Karpas-422 (cell line): ENCODE measurements around the gene TMEM190. TPM values are rescaled to one million over a fixed set of nuclear protein-coding genes. Genes with fewer than 3 reads are reported as not detected.
A peak's percentile ranks its signal among the peaks of the same experiment; 100 is the strongest.

Experiments used
- DNase-seq: peaks from one replicate; pipeline ENCODE4 v3.0.0-alpha.2; 2015
- H2AFZ ChIP-seq: fragments of 200-600 bp; sonication (generic); 2 replicates; pipeline ENCODE4 v1.6.1; 2014; ENCODE audit warnings: antibody characterized with exemption, low read length, mixed read lengths
- H3K27ac ChIP-seq: fragments of 200-600 bp; sonication (generic); 2 replicates; pipeline ENCODE4 v1.5.1; 2014; ENCODE audit warnings: mild to moderate bottlenecking, low read length, moderate library complexity
- H3K27me3 ChIP-seq: fragments of 200-600 bp; sonication (generic); 2 replicates; pipeline ENCODE4 v1.6.1; 2014; ENCODE audit warnings: low read length, mixed read lengths
- H3K36me3 ChIP-seq: fragments of 200-600 bp; sonication (generic); 2 replicates; pipeline ENCODE4 v1.6.1; 2014; ENCODE audit warnings: low read length, mixed read lengths; ENCODE audit not compliant: insufficient read depth
- H3K4me1 ChIP-seq: fragments of 200-600 bp; sonication (generic); 2 replicates; pipeline ENCODE4 v1.6.1; 2014; ENCODE audit warnings: mild to moderate bottlenecking, low read length, mixed read lengths
- H3K4me2 ChIP-seq: fragments of 200-600 bp; sonication (generic); 2 replicates; pipeline ENCODE4 v1.6.1; 2014; ENCODE audit warnings: low read length, low read depth, mild to moderate bottlenecking; ENCODE audit not compliant: poor library complexity, severe bottlenecking
- H3K4me3 ChIP-seq: fragments of 200-600 bp; sonication (generic); 2 replicates; pipeline ENCODE4 v1.5.1; 2014; ENCODE audit warnings: mild to moderate bottlenecking, antibody characterized with exemption, low read length, mixed read lengths
- H3K79me2 ChIP-seq: fragments of 200-600 bp; sonication (generic); 2 replicates; pipeline ENCODE4 v1.6.1; 2014; ENCODE audit warnings: mild to moderate bottlenecking, low read length, mixed read lengths
- H3K9ac ChIP-seq: fragments of 200-600 bp; sonication (generic); 2 replicates; pipeline ENCODE4 v1.6.0; 2014; ENCODE audit warnings: low read length
- H3K9me2 ChIP-seq: fragments of 200-600 bp; sonication (generic), shearing (Covaris generic); replicated peaks from 2 replicates; pipeline ENCODE4 v1.6.0; 2014; ENCODE audit warnings: mild to moderate bottlenecking, low read length, moderate library complexity; ENCODE audit not compliant: insufficient read depth
- H3K9me3 ChIP-seq: fragments of 300-700, 200-600 bp; sonication (generic); 2 replicates; pipeline ENCODE4 v1.6.1; 2014; ENCODE audit warnings: low read length, mixed read lengths
- H4K20me1 ChIP-seq: fragments of 200-600 bp; sonication (generic); 2 replicates; pipeline ENCODE4 v1.6.1; 2014; ENCODE audit warnings: mild to moderate bottlenecking, antibody characterized with exemption, low read length, low read depth; ENCODE audit not compliant: insufficient read depth
- total RNA-seq: library from RNA; depleted of rRNA; stranded (reverse); fragments of >200 nt; shearing (Covaris generic); gene quantifications from 2 replicates; pipeline ENCODE4 v1.2.3, GENCODE V29; 2014; ENCODE audit warnings: low replicate concordance

Gene TMEM190
- total RNA-seq, 1 experiment from 2014 or later, result not detected

DNA sequence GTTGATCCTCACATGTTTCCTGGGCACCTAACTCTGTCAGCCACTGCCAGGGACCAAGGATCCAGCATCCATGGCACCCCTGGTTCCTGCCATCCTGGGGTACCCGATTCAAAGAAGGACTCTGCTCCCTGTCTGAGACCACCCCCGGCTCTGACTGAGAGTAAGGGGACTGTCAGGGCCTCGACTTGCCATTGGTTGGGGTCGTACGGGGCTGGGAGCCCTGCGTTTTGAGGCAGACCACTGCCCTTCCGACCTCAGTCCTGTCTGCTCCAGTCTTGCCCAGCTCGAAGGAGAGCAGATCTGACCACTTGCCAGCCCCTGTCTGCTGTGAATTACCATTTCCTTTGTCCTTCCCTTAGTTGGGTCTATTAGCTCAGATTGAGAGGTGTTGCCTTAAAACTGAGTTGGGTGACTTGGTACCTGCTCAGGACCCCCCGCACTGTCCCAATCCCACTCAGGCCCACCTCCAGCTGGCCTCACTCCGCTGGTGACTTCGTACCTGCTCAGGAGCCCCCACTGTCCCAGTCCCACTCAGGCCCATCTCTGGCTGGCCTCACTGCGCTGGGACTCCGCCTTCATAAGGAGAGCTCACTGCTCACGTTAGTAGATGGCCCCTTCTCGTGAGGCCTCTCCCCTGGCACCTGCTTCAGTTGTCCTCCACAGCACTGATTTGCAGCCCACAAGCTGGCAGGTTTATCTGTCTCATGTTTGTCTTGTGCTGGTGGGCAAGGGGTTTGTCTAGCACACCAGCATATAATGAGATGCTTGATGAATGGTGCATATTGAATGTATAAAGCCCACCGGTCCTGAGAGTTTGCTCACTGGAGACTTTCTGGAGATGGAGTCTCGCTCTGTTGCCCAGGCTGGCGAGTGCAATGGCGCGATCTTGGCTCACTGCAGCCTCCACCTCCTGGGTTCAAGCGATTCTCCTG, 13.0 kb downstream of the TMEM190 start:
- H3K36me3 ChIP-seq, result peaks cover 26% of the 10 kb centered on the region
- H3K4me3 ChIP-seq, result no peak overlapping the region
- peak; percentile 63 for DNase-seq
- peaks cover 24% of the 10 kb centered on the region for H3K4me1 ChIP-seq
- H2AFZ ChIP-seq, result no peak overlapping the region
- no peaks in the 10 kb centered on the region for H3K9me2 ChIP-seq
- H3K79me2 ChIP-seq, result peaks cover 17% of the 10 kb centered on the region
- peaks cover 50% of the 10 kb centered on the region for H4K20me1 ChIP-seq
- H3K27me3 ChIP-seq, result no peaks in the 10 kb centered on the region
- no peaks in the 10 kb centered on the region for H3K9me3 ChIP-seq
- no peak overlapping the region for H3K27ac ChIP-seq
- no peak overlapping the region for H3K9ac ChIP-seq
- H3K4me2 ChIP-seq, result no peak overlapping the region

DNA sequence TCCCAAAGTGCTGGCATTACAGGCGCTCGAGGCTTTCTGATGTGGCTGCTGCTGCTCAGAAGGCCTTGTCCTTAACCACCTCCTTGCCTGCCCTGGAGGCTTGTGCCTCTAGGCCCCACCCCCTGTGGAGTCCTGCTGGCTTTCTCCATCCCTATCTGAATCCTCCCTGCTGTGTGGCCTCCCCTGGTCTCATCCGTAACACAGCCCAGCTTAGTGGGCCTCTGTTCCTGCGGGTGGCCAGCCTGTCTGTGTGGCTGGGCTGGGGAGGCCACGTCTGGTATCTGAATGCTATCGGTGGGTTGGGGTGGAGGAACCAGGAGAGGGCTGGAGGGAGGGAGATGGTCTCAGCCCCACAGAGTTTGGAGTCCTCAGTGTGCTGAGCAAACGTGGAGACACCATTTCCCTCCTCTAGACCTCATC, 13.8 kb downstream of the TMEM190 start:
- H3K9ac ChIP-seq, result no peak overlapping the region
- H4K20me1 ChIP-seq, result peaks cover 50% of the 10 kb centered on the region
- no peak overlapping the region for H3K27ac ChIP-seq
- no peaks in the 10 kb centered on the region for H3K9me2 ChIP-seq
- H2AFZ ChIP-seq, result no peak overlapping the region
- H3K79me2 ChIP-seq, result peaks cover 17% of the 10 kb centered on the region
- H3K4me3 ChIP-seq, result no peak overlapping the region
- H3K27me3 ChIP-seq, result no peaks in the 10 kb centered on the region
- no peaks in the 10 kb centered on the region for H3K9me3 ChIP-seq
- H3K36me3 ChIP-seq, result peaks cover 26% of the 10 kb centered on the region
- peaks cover 17% of the 10 kb centered on the region for H3K4me1 ChIP-seq
- peak; percentile 64 for DNase-seq
- H3K4me2 ChIP-seq, result no peak overlapping the region

GRCh38 chr19:55391191-55391670, 14.6 kb downstream of the TMEM190 start:
- H3K27me3 ChIP-seq, result no peaks in the 10 kb centered on the region
- no peak overlapping the region for H3K27ac ChIP-seq
- H3K79me2 ChIP-seq, result peaks cover 13% of the 10 kb centered on the region
- no peaks in the 10 kb centered on the region for H3K9me2 ChIP-seq
- H3K4me2 ChIP-seq, result no peak overlapping the region
- no peak overlapping the region for H3K4me3 ChIP-seq
- H3K4me1 ChIP-seq, result peaks cover 16% of the 10 kb centered on the region
- no peaks in the 10 kb centered on the region for H3K9me3 ChIP-seq
- H3K36me3 ChIP-seq, result peaks cover 25% of the 10 kb centered on the region
- H2AFZ ChIP-seq, result no peak overlapping the region
- peak; percentile 59 for DNase-seq
- H4K20me1 ChIP-seq, result peaks cover 47% of the 10 kb centered on the region
- H3K9ac ChIP-seq, result no peak overlapping the region

GRCh38 chr19:55391702-55392615, 15.3 kb downstream of the TMEM190 start:
- Histone ChIP-seq H3K9me2 (no peaks in the 10 kb centered on the region), H4K20me1 (peaks cover 40% of the 10 kb centered on the region), H3K4me3 (no peak overlapping the region), H3K27ac (no peak overlapping the region), H3K36me3 (peaks cover 18% of the 10 kb centered on the region), H3K4me1 (peaks cover 11% of the 10 kb centered on the region), H3K9ac (no peak overlapping the region), H3K79me2 (peaks cover 6% of the 10 kb centered on the region), H3K9me3 (no peaks in the 10 kb centered on the region), H2AFZ (no peak overlapping the region), H3K4me2 (no peak overlapping the region), H3K27me3 (no peaks in the 10 kb centered on the region)
- DNase-seq, result no peak

- DNase-seq, result no peak
- Histone ChIP-seq H3K79me2 (no peaks in the 10 kb centered on the region), H3K9me3 (no peaks in the 10 kb centered on the region), H3K4me3 (no peak overlapping the region), H3K9ac (no peak overlapping the region), H3K4me2 (no peak overlapping the region), H4K20me1 (peaks cover 28% of the 10 kb centered on the region), H2AFZ (no peak overlapping the region), H3K36me3 (peaks cover 7% of the 10 kb centered on the region), H3K27me3 (no peaks in the 10 kb centered on the region), H3K9me2 (no peaks in the 10 kb centered on the region), H3K27ac (no peak overlapping the region), H3K4me1 (no peaks in the 10 kb centered on the region; the same call in 1 of the 2 replicates)
Observed at GRCh38 chr19:55392820-55393761, 16.5 kb downstream of the TMEM190 start.

DNA sequence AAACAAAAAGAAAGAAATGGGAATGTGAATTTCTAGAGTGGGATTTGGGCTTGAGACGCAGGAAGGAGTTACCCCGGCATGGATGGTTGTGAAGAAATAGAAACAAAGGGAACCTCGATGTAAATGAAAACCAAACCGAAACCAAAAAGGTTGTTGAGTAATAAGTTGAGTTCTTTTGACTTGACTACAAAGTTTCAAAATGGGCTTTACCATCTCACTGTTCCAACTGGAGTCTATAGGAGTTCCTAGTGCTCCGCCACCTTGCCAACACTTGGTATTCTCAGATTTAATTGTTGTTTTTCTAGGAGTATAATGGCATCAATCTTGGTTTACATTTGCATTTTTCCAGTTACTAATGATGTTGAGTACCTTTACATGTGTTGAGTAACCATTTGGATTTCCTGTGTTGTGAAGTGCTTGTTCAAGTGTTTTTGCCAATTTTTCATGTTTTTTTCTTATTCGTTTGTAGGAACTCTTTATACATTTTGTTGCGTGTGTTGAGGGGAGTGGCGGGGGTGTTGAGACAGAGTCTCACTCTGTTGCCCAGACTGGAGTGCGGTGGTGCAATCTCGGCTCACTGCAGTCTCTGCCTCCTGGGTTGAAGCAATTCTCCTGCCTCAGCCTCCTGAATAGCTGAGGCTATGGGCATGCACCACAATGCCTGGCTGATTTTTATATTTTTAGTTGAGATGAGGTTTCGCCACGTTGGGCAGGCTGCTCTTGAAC, 21.7 kb downstream of the TMEM190 start:
- Histone ChIP-seq H2AFZ (no peak overlapping the region), H3K4me1 (0 out of 2 replicates have a peak, but pooled peaks cover 4% of the 10 kb centered on the region), H3K9ac (no peak overlapping the region), H4K20me1 (peaks cover 23% of the 10 kb centered on the region), H3K4me2 (no peak overlapping the region), H3K27ac (no peak overlapping the region), H3K79me2 (no peaks in the 10 kb centered on the region), H3K27me3 (no peaks in the 10 kb centered on the region), H3K36me3 (peaks cover 16% of the 10 kb centered on the region), H3K4me3 (no peak overlapping the region), H3K9me3 (no peaks in the 10 kb centered on the region), H3K9me2 (no peaks in the 10 kb centered on the region)
- DNase-seq, result no peak
